T-helper 1 cell treated with Interleukin-12 subunit alpha and Interleukin-12 subunit beta and Interleukin-4 antibody, amounts not matched to agents 30 μg/mL and 1 μg/mL, for 36 hours (primary cell): ENCODE measurements around the gene ERGIC1.
"Not testable (repeated sequence)": the region's sequence is repeated elsewhere in the genome, so short reads cannot be mapped to it uniquely, and the experiment has no call there.

Experiments used
- H3K27ac Mint-ChIP-seq: one replicate; pipeline ENCODE4 v1.8.0; 2021; ENCODE audit warnings: mild to moderate bottlenecking, mixed read lengths
- H3K27me3 Mint-ChIP-seq: one replicate; pipeline ENCODE4 v1.8.0; 2021; ENCODE audit warnings: low read depth, mixed read lengths
- H3K36me3 Mint-ChIP-seq: one replicate; pipeline ENCODE4 v1.8.0; 2021; ENCODE audit warnings: low read depth, mixed read lengths
- H3K4me1 Mint-ChIP-seq: one replicate; pipeline ENCODE4 v1.8.0; 2021; ENCODE audit warnings: low read depth, mixed read lengths
- H3K4me3 Mint-ChIP-seq: one replicate; pipeline ENCODE4 v1.8.0; 2021; ENCODE audit warnings: mild to moderate bottlenecking, moderate library complexity, mixed read lengths
- H3K9me3 Mint-ChIP-seq: one replicate; pipeline ENCODE4 v1.8.0; 2021; ENCODE audit warnings: mixed read lengths

Gene ERGIC1

GRCh38 chr5:172895549-172895948, 61.5 kb downstream of the ERGIC1 start:
- Mint-ChIP-seq H3K36me3 (peaks cover 3% of the 10 kb centered on the region), H3K4me3 (no peak overlapping the region), H3K4me1 (no peaks in the 10 kb centered on the region), H3K9me3 (no peaks in the 10 kb centered on the region), H3K27ac (no peak overlapping the region), H3K27me3 (no peaks in the 10 kb centered on the region)

DNA sequence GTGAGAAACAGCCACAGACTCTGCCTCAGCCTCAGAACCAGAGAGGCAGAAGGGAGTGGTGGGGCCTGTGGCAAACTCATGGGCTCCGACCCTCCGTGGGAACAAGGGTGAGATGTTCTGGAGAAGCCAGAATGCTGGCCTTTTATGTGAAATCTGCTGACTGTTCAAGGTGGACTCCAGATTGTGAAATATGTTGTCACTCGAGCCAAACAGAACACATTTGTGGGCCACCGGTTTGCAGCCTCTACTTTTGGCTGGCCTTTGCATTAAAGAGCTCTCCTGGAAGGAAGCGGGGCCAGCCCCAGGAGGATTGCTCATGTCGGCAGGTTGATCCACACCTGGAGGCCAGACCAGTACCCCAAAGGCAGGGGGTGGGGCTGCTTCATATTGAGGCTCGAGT, 62.4 kb downstream of the ERGIC1 start:
- H3K9me3 Mint-ChIP-seq: no peaks in the 10 kb centered on the region
- H3K27ac Mint-ChIP-seq: no peak overlapping the region
- H3K27me3 Mint-ChIP-seq: no peaks in the 10 kb centered on the region
- H3K36me3 Mint-ChIP-seq: peaks cover 3% of the 10 kb centered on the region
- H3K4me1 Mint-ChIP-seq: no peaks in the 10 kb centered on the region
- H3K4me3 Mint-ChIP-seq: no peak overlapping the region

DNA sequence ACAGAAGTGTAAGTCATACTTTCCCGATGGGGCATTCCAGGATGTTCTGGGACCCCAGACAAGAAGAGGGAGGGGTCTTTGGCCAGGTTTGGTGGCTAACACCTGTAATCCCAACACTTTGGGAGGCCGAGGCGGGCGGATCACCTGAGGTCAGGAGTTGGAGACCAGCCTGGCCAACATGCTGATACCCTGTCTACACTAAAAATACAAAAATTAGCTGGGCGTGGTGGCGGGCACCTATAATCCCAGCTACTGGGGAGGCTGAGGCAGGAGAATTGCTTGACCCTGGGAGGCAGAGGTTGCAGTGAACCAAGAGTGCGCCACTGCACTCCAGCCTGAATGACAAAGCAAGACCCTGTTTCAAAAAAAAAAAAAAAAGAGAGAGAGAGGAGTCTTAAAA, 63.0 kb downstream of the ERGIC1 start:
- not testable (repeated sequence) for H3K27me3 Mint-ChIP-seq, H3K4me1 Mint-ChIP-seq, H3K36me3 Mint-ChIP-seq, H3K9me3 Mint-ChIP-seq
- peak overlapping the region; percentile 78 for H3K27ac Mint-ChIP-seq
- H3K4me3 Mint-ChIP-seq: peak overlapping the region; percentile 58

DNA sequence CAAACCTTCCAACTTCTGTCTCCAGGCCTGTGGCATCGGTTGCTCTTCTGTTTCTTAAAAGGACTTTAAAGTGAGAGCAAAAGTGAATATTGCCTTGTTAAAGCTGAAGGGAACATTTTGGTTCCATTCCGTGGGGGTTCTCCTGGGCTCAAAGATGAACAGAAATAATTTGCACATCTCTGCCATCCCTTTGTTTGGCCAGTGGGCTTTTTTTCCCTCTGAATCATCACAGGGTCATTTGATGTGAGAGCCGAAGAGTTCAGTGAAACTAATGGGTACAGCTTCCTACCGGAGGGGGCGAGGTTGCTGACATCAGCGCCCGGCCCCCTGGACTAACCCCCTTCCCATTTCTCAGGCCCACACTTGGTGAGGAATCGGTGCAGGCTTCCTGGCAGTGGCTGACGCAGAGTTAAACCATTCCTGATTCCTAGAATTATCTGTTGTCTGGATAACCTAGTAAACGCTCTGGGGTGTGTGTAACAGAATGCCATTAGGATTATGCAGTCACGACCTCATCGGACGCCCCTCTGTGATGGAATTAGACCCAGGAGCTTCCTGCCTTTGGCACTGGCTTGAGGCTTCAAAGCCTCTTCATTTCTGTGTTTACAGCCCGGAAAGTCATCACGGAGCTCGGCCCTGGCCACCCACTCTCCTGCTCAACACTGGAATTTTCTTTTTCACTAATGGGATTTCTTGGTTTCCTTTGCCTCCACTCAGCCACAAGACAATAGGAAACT, 63.6 kb downstream of the ERGIC1 start:
- Mint-ChIP-seq H3K4me1 (no peaks in the 10 kb centered on the region), H3K27ac (peak overlapping the region; percentile 78), H3K27me3 (no peaks in the 10 kb centered on the region), H3K9me3 (no peaks in the 10 kb centered on the region), H3K4me3 (peak overlapping the region; percentile 58), H3K36me3 (peaks cover 3% of the 10 kb centered on the region)

DNA sequence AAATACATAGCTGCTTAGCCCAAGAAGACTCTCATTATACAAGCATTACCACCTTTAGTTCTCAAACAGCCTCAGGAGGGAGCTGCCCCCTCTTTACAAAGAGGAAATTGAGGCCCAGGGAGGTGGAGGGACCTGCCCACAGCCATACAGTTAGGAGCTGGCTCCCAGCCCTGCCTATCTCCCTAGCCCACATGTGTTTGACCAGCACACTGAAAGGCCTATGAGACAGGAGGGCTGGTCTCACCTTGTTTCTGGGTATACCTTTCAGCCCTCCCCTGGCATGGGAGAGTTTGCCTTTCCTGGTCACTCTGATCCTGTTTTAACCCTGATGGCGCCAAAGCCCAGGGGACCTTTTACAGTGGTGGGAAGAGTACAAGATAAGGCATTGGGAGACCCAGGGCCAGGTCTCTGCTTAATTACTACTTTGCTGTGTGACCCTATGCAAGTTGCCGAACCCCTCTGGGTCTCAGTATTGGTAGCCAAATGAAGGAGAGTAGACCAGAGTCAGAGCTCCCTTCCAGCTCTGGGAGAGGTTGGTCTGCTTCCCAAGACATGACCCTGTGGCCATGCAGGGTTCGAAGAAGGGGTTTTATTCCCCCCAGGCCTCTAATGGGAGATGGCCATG, 64.3 kb downstream of the ERGIC1 start:
- Mint-ChIP-seq H3K9me3 (no peaks in the 10 kb centered on the region), H3K4me1 (no peaks in the 10 kb centered on the region), H3K36me3 (peaks cover 3% of the 10 kb centered on the region), H3K27me3 (no peaks in the 10 kb centered on the region), H3K27ac (peak overlapping the region; percentile 78), H3K4me3 (peak overlapping the region; percentile 17)

- Mint-ChIP-seq H3K9me3 (no peaks in the 10 kb centered on the region), H3K36me3 (peaks cover 3% of the 10 kb centered on the region), H3K4me1 (no peaks in the 10 kb centered on the region), H3K27ac (peak overlapping the region; percentile 60), H3K27me3 (no peaks in the 10 kb centered on the region), H3K4me3 (no peak overlapping the region)
Observed at GRCh38 chr5:172898843-172899369, 64.9 kb downstream of the ERGIC1 start.

DNA sequence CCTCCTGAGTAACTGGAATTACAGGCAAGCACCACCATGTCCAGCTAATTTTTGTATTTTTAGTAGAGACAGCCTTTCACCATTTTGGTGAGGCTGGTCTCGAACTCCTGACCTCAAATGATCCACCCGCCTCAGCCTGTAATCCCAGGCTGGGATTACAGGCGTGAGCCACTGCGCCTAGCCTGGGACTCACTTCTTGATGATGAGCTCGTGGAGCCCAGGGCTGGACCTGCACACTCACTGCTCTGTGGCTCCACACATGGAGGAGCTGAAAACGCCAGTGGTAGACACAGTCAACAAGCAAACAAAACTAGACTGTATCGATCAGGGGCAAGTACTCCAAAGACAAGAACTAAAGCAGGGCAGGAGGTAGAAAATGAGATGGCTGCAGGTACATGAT, 65.4 kb downstream of the ERGIC1 start:
- H3K36me3 Mint-ChIP-seq: peaks cover 3% of the 10 kb centered on the region
- H3K27me3 Mint-ChIP-seq: no peaks in the 10 kb centered on the region
- H3K27ac Mint-ChIP-seq: no peak overlapping the region
- H3K9me3 Mint-ChIP-seq: no peaks in the 10 kb centered on the region
- no peak overlapping the region for H3K4me3 Mint-ChIP-seq
- H3K4me1 Mint-ChIP-seq: no peaks in the 10 kb centered on the region

GRCh38 chr5:172901012-172901780, 67.1 kb downstream of the ERGIC1 start:
- Mint-ChIP-seq H3K36me3 (peaks cover 3% of the 10 kb centered on the region), H3K27ac (no peak overlapping the region), H3K27me3 (no peaks in the 10 kb centered on the region), H3K4me1 (no peaks in the 10 kb centered on the region), H3K9me3 (no peaks in the 10 kb centered on the region), H3K4me3 (no peak overlapping the region)

GRCh38 chr5:172901788-172902496, 67.9 kb downstream of the ERGIC1 start:
- no peaks in the 10 kb centered on the region for H3K4me1 Mint-ChIP-seq
- no peaks in the 10 kb centered on the region for H3K27me3 Mint-ChIP-seq
- peaks cover 3% of the 10 kb centered on the region for H3K36me3 Mint-ChIP-seq
- H3K4me3 Mint-ChIP-seq: no peak overlapping the region
- H3K27ac Mint-ChIP-seq: no peak overlapping the region
- no peaks in the 10 kb centered on the region for H3K9me3 Mint-ChIP-seq

DNA sequence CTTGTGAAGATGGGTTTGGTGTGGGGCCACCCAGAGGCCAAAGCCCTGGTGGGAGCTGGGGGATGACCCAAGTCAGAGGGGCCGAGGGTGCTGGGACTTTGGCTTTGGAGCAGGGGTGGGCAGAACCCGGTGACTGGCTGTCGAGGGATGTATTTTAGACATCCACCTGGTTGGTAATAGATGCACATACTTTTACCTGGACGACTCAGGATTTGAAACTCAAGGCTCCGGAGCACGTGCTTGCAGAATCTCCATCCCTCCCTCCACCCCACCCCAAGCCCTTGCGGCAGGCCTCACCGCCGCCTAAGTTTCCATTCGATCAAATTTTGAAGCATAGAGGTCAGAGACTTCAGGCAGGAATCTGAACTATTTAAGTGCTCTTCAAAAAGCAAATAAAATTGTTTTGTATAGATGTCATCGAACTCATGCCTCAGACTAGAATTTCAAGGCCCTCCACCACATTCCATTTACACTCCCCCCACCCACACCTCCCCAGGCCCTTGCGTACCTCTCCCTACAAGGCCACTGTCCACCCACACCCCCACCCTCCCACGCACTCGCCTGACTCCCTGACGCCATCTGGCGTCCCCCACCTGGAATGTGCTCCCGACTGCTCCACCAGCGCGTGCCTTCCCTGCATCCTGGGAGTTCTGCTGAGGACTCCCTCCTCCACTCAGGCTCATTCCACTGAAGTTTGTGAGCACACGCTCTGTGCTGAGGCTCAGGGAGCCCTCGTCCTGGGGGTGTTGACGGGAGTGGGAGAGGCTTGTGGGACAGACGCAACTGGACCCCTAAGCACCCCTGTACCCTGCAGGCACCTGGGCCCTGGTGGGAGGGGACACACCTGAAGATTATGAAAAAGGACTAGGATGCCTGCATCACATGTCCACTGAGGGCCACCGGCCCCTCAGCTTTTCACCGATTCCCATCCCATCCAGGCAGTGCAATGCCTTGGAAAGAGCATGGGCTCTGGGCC, 68.7 kb downstream of the ERGIC1 start:
- Mint-ChIP-seq H3K9me3 (no peaks in the 10 kb centered on the region), H3K27ac (no peak overlapping the region), H3K36me3 (peaks cover 3% of the 10 kb centered on the region), H3K27me3 (no peaks in the 10 kb centered on the region), H3K4me1 (no peaks in the 10 kb centered on the region), H3K4me3 (no peak overlapping the region)

DNA sequence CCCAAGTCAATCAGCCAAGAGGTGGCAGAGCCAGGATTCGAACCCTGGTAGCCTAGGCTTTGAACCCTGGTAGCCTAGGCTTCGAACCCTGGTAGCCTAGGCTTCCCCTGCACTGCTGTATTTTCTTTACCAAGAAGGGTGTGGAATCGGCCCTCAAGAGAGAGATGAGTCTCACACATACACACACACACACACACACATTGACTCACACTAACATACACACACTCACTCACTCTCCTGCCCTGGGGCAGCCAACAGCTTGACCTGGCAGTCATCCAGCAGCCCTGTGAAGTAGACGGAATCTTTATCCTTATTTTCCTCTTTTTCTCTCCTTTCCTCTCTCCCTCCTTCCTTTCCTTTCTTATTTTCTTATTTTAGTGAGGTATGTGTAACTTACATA, 69.7 kb downstream of the ERGIC1 start:
- H3K27ac Mint-ChIP-seq: no peak overlapping the region
- H3K9me3 Mint-ChIP-seq: no peaks in the 10 kb centered on the region
- H3K4me3 Mint-ChIP-seq: no peak overlapping the region
- H3K27me3 Mint-ChIP-seq: no peaks in the 10 kb centered on the region
- H3K36me3 Mint-ChIP-seq: no peaks in the 10 kb centered on the region
- H3K4me1 Mint-ChIP-seq: no peaks in the 10 kb centered on the region

GRCh38 chr5:172904312-172904642, 70.2 kb downstream of the ERGIC1 start:
- H3K27me3 Mint-ChIP-seq: no peaks in the 10 kb centered on the region
- no peaks in the 10 kb centered on the region for H3K9me3 Mint-ChIP-seq
- H3K4me3 Mint-ChIP-seq: no peak overlapping the region
- H3K36me3 Mint-ChIP-seq: no peaks in the 10 kb centered on the region
- H3K4me1 Mint-ChIP-seq: no peaks in the 10 kb centered on the region
- no peak overlapping the region for H3K27ac Mint-ChIP-seq

- Mint-ChIP-seq H3K9me3 (no peaks in the 10 kb centered on the region), H3K4me1 (no peaks in the 10 kb centered on the region), H3K36me3 (no peaks in the 10 kb centered on the region), H3K4me3 (no peak overlapping the region), H3K27me3 (no peaks in the 10 kb centered on the region), H3K27ac (no peak overlapping the region)
Observed at GRCh38 chr5:172904643-172905345, 70.7 kb downstream of the ERGIC1 start.
